Natural killer cell (primary cell): ENCODE results near the gene NDRG4. TPM values are rescaled to one million over a fixed set of nuclear protein-coding genes. Genes with fewer than 3 reads are reported as not detected.

Source experiments
- ATAC-seq, 3 donors: fragments of 150-1000 bp in 2 of 3; fragments of 200-7000 bp in 1 of 3; cut with Tn5 transposase; 1 replicate in 1 of 3; 2 replicates in 2 of 3; pipeline ENCODE4 v1.10.0; 2021; ENCODE audit warnings: mild to moderate bottlenecking in 2 of 3, moderate library complexity in 2 of 3
- DNase-seq, 2 donors: peaks; one replicate each; pipeline versions ENCODE4 v3.0.0 to v3.0.0-alpha.2; 2013 to 2021; ENCODE audit warnings: mixed read lengths in 1 of 2
- H3K27ac ChIP-seq: one replicate; pipeline ENCODE4 v1.5.1; 2013; ENCODE audit warnings: mild to moderate bottlenecking, low read length
- H3K27me3 ChIP-seq: one replicate; pipeline ENCODE4 v1.6.1; 2013; ENCODE audit warnings: low read length; ENCODE audit not compliant: control insufficient read depth, insufficient read depth
- H3K36me3 ChIP-seq: one replicate; pipeline ENCODE4 v1.6.1; 2013; ENCODE audit warnings: low read length; ENCODE audit not compliant: control insufficient read depth, insufficient read depth
- H3K4me1 ChIP-seq: one replicate; pipeline ENCODE4 v1.6.1; 2013; ENCODE audit warnings: low read length; ENCODE audit not compliant: control insufficient read depth, insufficient read depth
- H3K4me3 ChIP-seq: one replicate; pipeline ENCODE4 v1.5.1; 2013; ENCODE audit warnings: low read length
- H3K9me3 ChIP-seq: one replicate; pipeline ENCODE4 v1.6.1; 2013; ENCODE audit warnings: low read length; ENCODE audit not compliant: control insufficient read depth, insufficient read depth
- H3K27ac Mint-ChIP-seq, 2 donors: one replicate each; pipeline ENCODE4 v1.8.0; 2022; ENCODE audit warnings: mild to moderate bottlenecking in 2 of 2, mixed read lengths in 2 of 2, moderate library complexity in 1 of 2
- H3K27me3 Mint-ChIP-seq, 2 donors: one replicate each; pipeline ENCODE4 v1.8.0; 2022; ENCODE audit warnings: low read depth in 2 of 2, mixed read lengths in 2 of 2
- H3K36me3 Mint-ChIP-seq: one replicate; pipeline ENCODE4 v1.8.0; 2022; ENCODE audit warnings: mixed read lengths
- H3K4me1 Mint-ChIP-seq, 2 donors: one replicate each; pipeline ENCODE4 v1.8.0; 2022; ENCODE audit warnings: mixed read lengths in 2 of 2
- H3K4me3 Mint-ChIP-seq: one replicate; pipeline ENCODE4 v1.8.0; 2022; ENCODE audit warnings: mild to moderate bottlenecking, moderate library complexity, mixed read lengths
- H3K9me3 Mint-ChIP-seq, 2 donors: one replicate each; pipeline ENCODE4 v1.8.0; 2022; ENCODE audit warnings: mixed read lengths in 2 of 2
- CTCF ChIP-seq: fragments of 200-600 bp; IDR thresholded peaks from one replicate; pipeline ENCODE4 v1.8.0; 2022; ENCODE audit warnings: antibody characterized with exemption
- WGBS: methylation state at CpG from one replicate; pipeline ENCODE4 v1.1.7; 2013; ENCODE audit warnings: missing lambda C conversion rate; ENCODE audit not compliant: insufficient coverage; 5-methylcytosine and 5-hydroxymethylcytosine counted together
- intact Hi-C: fragments of 100-400 bp; cut with micrococcal nuclease; formaldehyde crosslinking; loops from one replicate; pipeline ENCODE4 v1.14.2; 2022
- total RNA-seq, 4 donors: library from RNA; stranded (reverse); fragments of 120-200 nt in 1 of 4; gene quantifications; one replicate each; pipeline versions ENCODE4 v1.2.3 to v1.2.4, GENCODE V29; 2013 to 2022

The NDRG4 gene
- total RNA-seq, 3 donors from 2014 or later (not counting 1 experiment from before 2014, with no cell fraction given): not detected

DNA sequence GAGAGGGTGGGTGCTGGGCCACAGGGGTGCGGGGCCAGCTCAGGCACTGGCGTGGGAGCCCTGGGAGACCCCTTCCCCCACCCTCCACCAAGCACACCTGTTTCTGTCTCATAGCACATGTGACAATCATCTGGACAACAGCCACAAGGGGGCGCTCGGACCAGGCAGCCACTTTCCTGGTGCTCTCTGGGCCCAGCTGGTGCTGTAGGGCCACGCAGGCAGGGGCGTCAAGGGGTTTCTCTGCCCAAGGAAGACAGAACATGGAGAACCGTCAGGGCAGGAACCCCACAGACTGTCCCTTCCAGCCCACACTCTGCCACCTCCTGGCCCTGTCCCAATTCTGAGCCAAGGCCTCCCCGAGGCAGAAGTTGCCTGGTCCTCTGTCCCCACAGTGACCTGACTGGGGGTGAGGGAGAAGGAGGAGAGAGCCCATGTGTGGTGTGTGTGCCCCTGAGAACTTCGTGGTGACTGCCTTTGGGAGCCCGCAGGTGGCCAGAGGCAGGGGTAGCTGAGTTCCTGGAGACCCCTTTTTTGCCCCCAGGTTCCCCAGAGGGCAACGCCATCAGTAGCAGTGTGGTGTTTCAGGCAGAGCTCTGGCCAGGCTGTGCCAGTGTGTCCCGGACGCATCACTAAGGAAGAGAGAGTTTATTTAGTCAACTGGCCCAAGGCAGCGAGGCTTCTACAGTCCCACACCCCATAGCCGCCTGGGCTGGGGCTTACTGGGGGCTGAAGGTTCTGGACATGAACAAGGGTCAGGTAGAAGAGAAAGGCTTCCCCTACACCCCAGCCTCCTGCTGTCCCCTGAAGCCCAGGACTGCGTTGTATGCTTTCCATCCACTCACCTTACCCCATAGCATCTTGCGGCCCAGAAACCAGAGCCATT is 12.2 kb downstream of the NDRG4 start:
- peaks cover 17% of the 10 kb centered on the region for H3K4me1 ChIP-seq
- no peak overlapping the region for H3K4me3 ChIP-seq
- no peaks in the 10 kb centered on the region for H3K9me3 ChIP-seq
- DNase-seq (peak; percentile 74 to 88), ATAC-seq (peak in 2 of 3 donors; percentile 34 to 42)
- H3K9me3 Mint-ChIP-seq: no peaks in the 10 kb centered on the region
- peak; percentile 83 for TF ChIP-seq CTCF
- H3K36me3 Mint-ChIP-seq: no peaks in the 10 kb centered on the region
- peak overlapping the region; percentile 67 for H3K4me3 Mint-ChIP-seq
- peak overlapping the region in 1 of 2 donors; percentile 68 for H3K27ac Mint-ChIP-seq
- no peaks in the 10 kb centered on the region for H3K27me3 Mint-ChIP-seq
- no peak overlapping the region for H3K27ac ChIP-seq
- WGBS: 63% methylated on average over 17 of the region's 17 CpGs
- H3K27me3 ChIP-seq: no peaks in the 10 kb centered on the region
- intact Hi-C loops: loop anchor here (1.0 kb wide), 2 partner anchors 149 to 244 kb away; no protein-coding TSS in a partner anchor
- no peaks in the 10 kb centered on the region for H3K36me3 ChIP-seq
- peaks cover 12 to 13% of the 10 kb centered on the region in 2 donors for H3K4me1 Mint-ChIP-seq

DNA sequence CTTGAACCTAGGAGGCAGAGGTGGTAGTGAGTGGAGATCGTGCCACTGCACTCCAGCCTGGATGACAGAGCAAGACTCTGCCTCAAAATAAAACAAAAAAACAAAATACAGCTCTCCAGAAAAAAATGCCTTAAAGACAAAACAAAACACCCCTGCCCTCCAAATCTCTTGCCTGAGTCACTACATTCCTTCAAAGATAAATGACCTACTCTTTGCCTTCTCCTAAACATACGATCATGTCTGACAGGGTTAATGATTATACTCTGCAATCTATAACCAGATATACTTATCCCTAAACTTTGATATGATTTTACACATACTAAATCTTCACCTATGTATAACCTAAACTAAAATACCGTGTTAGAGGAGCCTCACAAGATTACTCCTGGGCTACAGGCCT is 13.9 kb downstream of the NDRG4 start:
- Mint-ChIP-seq H3K27me3 (no peaks in the 10 kb centered on the region), H3K4me1 (peaks cover 12 to 21% of the 10 kb centered on the region in 2 donors), H3K4me3 (peak overlapping the region; percentile 1), H3K36me3 (no peaks in the 10 kb centered on the region), H3K9me3 (no peaks in the 10 kb centered on the region), H3K27ac (no peak overlapping the region)
- DNase-seq (no peak), ATAC-seq (no peak)
- H3K9me3 ChIP-seq: no peaks in the 10 kb centered on the region
- WGBS: 94% methylated on average over 2 of the region's 3 CpGs
- H3K27me3 ChIP-seq: no peaks in the 10 kb centered on the region
- H3K36me3 ChIP-seq: peaks cover 12% of the 10 kb centered on the region
- no peak overlapping the region for H3K4me3 ChIP-seq
- no peak for TF ChIP-seq CTCF
- peaks cover 17% of the 10 kb centered on the region for H3K4me1 ChIP-seq
- no peak overlapping the region for H3K27ac ChIP-seq
- intact Hi-C loops: no loop called here

DNA sequence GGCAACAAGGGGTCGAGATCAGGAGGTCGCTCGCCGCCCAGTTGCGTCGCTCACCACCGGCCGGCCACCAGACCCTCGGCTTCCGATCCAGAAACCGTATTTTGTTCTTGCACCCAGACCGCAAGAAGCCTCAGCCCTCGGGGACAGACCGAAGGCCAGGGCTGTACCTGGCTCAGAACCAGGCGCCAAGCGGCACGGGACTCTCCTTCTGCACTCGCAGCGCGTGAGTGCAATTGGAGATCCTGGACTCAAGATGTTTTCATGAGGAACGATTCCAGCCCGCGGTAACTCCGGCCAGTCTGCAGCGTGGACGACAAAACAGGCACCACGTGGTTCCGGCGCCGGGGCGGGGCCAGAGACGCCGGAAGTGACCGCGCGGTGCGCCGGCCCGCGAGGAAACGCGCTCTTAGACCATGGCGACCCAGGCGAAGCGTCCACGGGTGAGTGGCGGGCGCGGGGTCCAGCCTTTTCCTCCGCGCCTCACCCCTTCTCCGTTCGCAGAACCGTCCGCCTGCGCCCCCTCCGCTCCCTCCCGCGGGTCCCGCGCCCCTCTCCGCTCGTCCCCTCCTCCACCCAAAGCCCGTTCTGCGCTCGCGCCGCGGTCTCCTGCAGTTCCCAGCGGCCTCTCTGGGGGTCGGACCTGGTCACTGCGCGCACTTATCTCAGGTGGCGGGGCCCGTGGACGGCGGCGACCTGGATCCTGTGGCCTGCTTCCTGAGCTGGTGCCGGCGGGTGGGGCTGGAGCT is 15.4 kb downstream of the NDRG4 start, which contains the start of gene SETD6:
SETD6 (plus strand) TSS at position 393 of the 746 bp plus-strand sequence; CDS start at position 414, 21 bp downstream.
- Histone ChIP-seq H3K27me3 (no peaks in the 10 kb centered on the region), H3K9me3 (no peaks in the 10 kb centered on the region), H3K27ac (peak within 1 kb of the TSS; percentile 53), H3K4me1 (peaks cover 17% of the 10 kb centered on the region), H3K36me3 (peaks cover 26% of the 10 kb centered on the region), H3K4me3 (peak within 1 kb of the TSS; percentile 54)
- DNase-seq (peak; percentile 73 to 75), ATAC-seq (peak; percentile 90 to 91 (median 90))
- under 1% methylated on average over 80 of the region's 80 CpGs for WGBS
- intact Hi-C loops: no loop called here
- Mint-ChIP-seq H3K36me3 (no peaks in the 10 kb centered on the region), H3K27me3 (no peaks in the 10 kb centered on the region), H3K9me3 (no peaks in the 10 kb centered on the region), H3K4me1 (peaks cover 12 to 21% of the 10 kb centered on the region in 2 donors), H3K4me3 (peak within 1 kb of the TSS; percentile 93), H3K27ac (peak within 1 kb of the TSS; percentile 82 to 87)
- no peak for TF ChIP-seq CTCF
